Stimulated activated memory B cell treated with anti-CD40 and anti-IgM and Interleukin-4, amounts not matched to agents 10 μg/mL and 1 μg/mL and 100 μg/mL, for 72 hours (primary cell): Measurements from ENCODE around the gene NDRG2.

Experiments
- ATAC-seq: fragments of 150-1000 bp; cut with Tn5 transposase; 2 replicates; pipeline ENCODE4 v1.10.0; 2021
- H3K27ac Mint-ChIP-seq: one replicate; pipeline ENCODE4 v1.8.0; 2022; ENCODE audit warnings: mild to moderate bottlenecking, mixed read lengths
- H3K27me3 Mint-ChIP-seq: one replicate; pipeline ENCODE4 v1.8.0; 2022; ENCODE audit warnings: mixed read lengths
- H3K36me3 Mint-ChIP-seq: one replicate; pipeline ENCODE4 v1.8.0; 2022; ENCODE audit warnings: mixed read lengths
- H3K4me1 Mint-ChIP-seq: one replicate; pipeline ENCODE4 v1.8.0; 2022; ENCODE audit warnings: mixed read lengths
- H3K4me3 Mint-ChIP-seq: one replicate; pipeline ENCODE4 v1.8.0; 2022; ENCODE audit warnings: mild to moderate bottlenecking, moderate library complexity, mixed read lengths
- H3K9me3 Mint-ChIP-seq: one replicate; pipeline ENCODE4 v1.8.0; 2022; ENCODE audit warnings: mixed read lengths

NDRG2 gene

DNA sequence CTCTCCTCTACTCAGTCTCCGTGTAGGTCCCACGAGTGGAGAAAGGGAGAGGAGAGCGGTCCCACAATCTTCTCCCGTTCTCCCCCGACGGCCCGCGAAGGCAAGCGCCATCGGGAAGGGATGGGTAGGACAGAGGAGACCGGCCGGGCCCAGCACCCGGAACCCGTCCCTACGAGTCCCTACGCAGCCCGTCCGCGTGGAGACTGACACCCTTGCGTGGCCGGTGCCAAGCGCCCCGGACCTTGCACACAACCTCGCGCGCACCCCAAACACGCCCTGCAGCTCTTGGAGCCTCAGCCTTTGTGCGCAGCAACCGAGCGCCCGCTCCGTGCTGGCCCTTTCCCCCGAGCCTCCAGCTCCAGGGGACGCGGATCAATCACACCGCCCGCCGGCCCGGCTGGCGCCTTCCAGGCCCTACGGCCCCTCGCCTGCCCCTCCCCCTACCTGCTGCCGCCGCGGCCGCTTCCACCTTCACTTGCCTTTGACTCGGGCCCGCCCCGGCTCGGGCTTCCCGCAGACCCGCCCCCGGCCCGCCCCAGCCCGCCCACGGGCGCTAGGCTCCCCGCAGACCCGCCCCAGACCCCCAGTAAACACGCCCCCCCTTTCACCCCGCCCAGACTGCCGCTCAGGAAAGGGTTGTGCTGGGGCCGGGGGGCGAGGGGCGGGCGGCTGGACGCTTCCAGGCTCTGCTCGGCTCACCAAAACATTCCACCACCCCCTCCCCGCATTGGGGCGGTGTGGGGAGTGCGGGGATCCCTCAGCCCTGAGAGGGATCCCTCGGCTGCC lies at the start of gene NDRG2:
NDRG2 (minus strand) TSS at position 477 of the 786 bp plus-strand sequence. CDS start 1,746 bp downstream, outside the sequence.
- Mint-ChIP-seq H3K27me3 (peaks cover 11% of the 10 kb centered on the region), H3K4me3 (peak within 1 kb of the TSS; percentile 81), H3K36me3 (no peaks in the 10 kb centered on the region), H3K9me3 (no peaks in the 10 kb centered on the region), H3K4me1 (peaks cover 16% of the 10 kb centered on the region), H3K27ac (peak within 1 kb of the TSS; percentile 65)
- ATAC-seq, result peak; percentile 82

DNA sequence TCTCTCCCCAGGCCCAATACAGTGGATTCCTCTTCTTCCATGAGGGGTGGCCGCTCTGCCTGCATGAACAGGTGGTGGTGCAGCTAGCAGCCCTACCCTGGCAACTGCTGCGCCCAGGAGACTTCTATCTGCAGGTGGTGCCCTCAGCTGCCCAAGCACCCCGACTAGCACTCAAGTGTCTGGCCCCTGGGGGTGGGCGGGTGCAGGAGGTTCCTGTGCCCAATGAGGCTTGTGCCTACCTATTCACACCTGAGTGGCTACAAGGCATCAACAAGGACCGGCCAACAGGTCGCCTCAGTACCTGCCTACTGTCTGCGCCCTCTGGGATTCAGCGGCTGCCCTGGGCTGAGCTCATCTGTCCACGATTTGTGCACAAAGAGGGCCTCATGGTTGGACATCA lies 49.1 kb upstream of the NDRG2 start:
- H3K27me3 Mint-ChIP-seq, result peaks cover 46% of the 10 kb centered on the region
- no peak for ATAC-seq
- no peak overlapping the region for H3K4me3 Mint-ChIP-seq
- H3K9me3 Mint-ChIP-seq, result no peaks in the 10 kb centered on the region
- peaks cover 39% of the 10 kb centered on the region for H3K4me1 Mint-ChIP-seq
- H3K36me3 Mint-ChIP-seq, result no peaks in the 10 kb centered on the region
- H3K27ac Mint-ChIP-seq, result no peak overlapping the region

DNA sequence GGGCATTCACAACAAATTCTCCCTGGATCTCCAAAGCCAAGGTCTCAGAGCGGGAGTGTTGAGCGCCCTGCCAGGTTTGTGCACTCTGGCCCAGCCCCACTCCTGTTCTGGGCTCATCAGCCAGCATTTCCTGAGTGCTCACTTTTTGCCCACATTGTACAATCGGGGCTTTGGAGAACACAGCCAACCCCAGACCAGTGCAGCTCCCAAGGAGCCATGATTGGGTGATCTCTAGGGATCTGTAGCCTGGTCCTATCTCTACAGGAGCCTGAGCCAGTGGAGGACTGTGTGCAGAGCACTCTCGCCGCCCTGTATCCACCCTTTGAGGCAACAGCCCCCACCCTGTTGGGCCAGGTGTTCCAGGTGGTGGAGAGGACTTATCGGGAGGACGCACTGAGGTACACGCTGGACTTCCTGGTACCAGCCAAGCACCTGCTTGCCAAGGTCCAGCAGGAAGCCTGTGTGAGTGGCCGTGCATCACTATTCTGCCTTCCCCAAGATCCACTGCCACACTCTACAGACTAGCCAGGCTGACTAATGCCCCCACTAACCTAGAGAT lies 48.0 kb upstream of the NDRG2 start:
- Mint-ChIP-seq H3K4me3 (no peak overlapping the region), H3K36me3 (no peaks in the 10 kb centered on the region), H3K4me1 (peaks cover 48% of the 10 kb centered on the region), H3K27ac (no peak overlapping the region), H3K9me3 (no peaks in the 10 kb centered on the region), H3K27me3 (peaks cover 54% of the 10 kb centered on the region)
- no peak for ATAC-seq

- H3K4me3 Mint-ChIP-seq, result peak overlapping the region; percentile 77
- H3K27me3 Mint-ChIP-seq, result peaks cover 54% of the 10 kb centered on the region
- peak overlapping the region; percentile 13 for H3K27ac Mint-ChIP-seq
- H3K4me1 Mint-ChIP-seq, result peaks cover 42% of the 10 kb centered on the region
- no peaks in the 10 kb centered on the region for H3K9me3 Mint-ChIP-seq
- no peak for ATAC-seq
- no peaks in the 10 kb centered on the region for H3K36me3 Mint-ChIP-seq
These were observed 47.2 kb upstream of the NDRG2 start for GRCh38 chr14:21072031-21072473.

GRCh38 chr14:21071225-21072030 lies 46.6 kb upstream of the NDRG2 start:
- Mint-ChIP-seq H3K9me3 (no peaks in the 10 kb centered on the region), H3K36me3 (no peaks in the 10 kb centered on the region), H3K4me1 (peaks cover 42% of the 10 kb centered on the region), H3K27ac (peak overlapping the region; percentile 13), H3K4me3 (peak overlapping the region; percentile 77), H3K27me3 (peaks cover 57% of the 10 kb centered on the region)
- ATAC-seq, result peak; percentile 83

DNA sequence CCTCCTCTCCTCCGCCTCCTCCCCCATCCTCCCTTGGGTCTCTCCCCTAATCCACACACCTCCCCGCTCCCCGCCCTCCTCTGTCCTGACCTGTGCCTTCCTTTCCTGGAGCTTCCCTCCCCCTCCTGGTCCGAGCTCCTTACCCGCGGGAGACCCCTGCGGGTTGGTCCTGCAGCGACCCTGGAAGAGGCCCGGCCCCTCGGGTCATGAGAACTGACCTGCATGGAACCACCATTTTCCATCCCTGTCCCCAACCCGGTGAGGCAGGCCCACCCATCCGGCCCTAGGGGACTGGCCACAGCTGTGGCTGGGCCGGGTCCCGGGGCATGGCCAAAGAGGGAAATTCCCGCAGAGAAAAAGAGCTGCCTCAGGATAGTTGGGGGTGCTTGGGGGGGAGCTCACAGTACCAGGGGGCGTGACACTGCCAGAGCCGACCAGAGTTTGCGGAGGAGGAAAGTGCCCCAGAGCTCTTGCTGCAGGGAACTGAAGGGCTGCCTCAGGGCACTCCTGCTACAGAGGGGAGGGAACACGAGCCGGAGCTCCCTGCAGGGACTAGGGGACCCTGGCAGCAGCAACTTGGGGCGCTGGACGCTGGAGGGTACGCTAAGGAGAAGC lies 45.9 kb upstream of the NDRG2 start:
- Mint-ChIP-seq H3K27me3 (peaks cover 57% of the 10 kb centered on the region), H3K27ac (peak overlapping the region; percentile 13), H3K4me1 (peaks cover 42% of the 10 kb centered on the region), H3K36me3 (no peaks in the 10 kb centered on the region), H3K4me3 (peak overlapping the region; percentile 77), H3K9me3 (no peaks in the 10 kb centered on the region)
- ATAC-seq, result peak; percentile 54

- peaks cover 59% of the 10 kb centered on the region for H3K27me3 Mint-ChIP-seq
- no peaks in the 10 kb centered on the region for H3K9me3 Mint-ChIP-seq
- H3K36me3 Mint-ChIP-seq, result no peaks in the 10 kb centered on the region
- H3K27ac Mint-ChIP-seq, result peak within 1 kb of the TSS; percentile 60
- ATAC-seq, result peak; percentile 19
- peaks cover 42% of the 10 kb centered on the region for H3K4me1 Mint-ChIP-seq
- peak within 1 kb of the TSS; percentile 80 for H3K4me3 Mint-ChIP-seq
These were observed 45.3 kb upstream of the NDRG2 start, which contains the start of gene ARHGEF40 for GRCh38 chr14:21070083-21070609. TSS of gene ARHGEF40 (plus strand) at chr14:21070304. CDS start at chr14:21070397, 93 bp downstream.

GRCh38 chr14:21069388-21070082 lies 44.7 kb upstream of the NDRG2 start:
- no peaks in the 10 kb centered on the region for H3K36me3 Mint-ChIP-seq
- peak overlapping the region; percentile 80 for H3K4me3 Mint-ChIP-seq
- H3K27ac Mint-ChIP-seq, result peak overlapping the region; percentile 60
- ATAC-seq, result no peak
- H3K9me3 Mint-ChIP-seq, result no peaks in the 10 kb centered on the region
- H3K27me3 Mint-ChIP-seq, result peaks cover 58% of the 10 kb centered on the region
- H3K4me1 Mint-ChIP-seq, result peaks cover 42% of the 10 kb centered on the region

DNA sequence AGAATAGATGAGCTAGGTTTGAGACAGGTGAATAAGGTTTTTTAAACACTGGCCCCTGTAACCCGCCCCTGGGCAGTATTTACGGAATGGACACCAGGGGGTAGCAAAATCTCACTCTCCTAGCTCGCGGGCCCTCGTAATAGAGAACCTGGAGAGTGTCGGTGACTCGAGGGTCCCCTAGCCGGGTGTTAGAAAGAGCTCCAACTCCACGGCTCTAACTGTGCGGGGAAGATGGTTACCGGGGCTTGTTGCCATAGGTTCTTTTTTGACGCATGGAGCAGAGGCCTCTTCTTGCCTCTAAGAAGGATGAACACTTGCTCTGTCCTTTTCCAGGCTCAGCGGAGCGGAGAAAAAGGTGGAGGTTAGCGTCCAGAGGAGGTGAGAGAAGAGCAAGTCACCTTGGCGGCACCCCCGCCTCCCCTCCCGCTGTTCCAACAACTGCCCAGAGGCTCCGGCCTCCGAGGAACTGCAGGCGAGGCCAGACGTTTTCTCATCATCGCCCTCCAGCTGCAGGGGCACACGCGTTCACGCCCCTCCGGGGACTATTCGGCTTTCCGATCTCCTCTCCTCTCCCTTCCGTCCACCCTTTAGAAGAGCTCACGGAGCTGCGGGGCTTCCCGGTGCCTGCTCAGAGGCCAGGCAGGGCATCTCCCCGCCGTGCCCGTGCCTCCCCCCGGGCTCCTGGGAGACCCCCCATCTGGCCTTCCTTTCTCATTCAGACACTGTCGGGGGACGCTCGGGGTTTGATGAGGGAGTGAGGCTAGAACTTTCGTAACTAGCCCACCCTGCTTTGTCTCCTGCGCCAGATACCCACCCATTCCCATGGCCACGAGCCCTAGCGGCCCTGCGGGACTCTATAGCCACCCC lies 43.9 kb upstream of the NDRG2 start:
- ATAC-seq, result peak; percentile 61
- H3K36me3 Mint-ChIP-seq, result no peaks in the 10 kb centered on the region
- peaks cover 54% of the 10 kb centered on the region for H3K27me3 Mint-ChIP-seq
- peak overlapping the region; percentile 80 for H3K4me3 Mint-ChIP-seq
- peak overlapping the region; percentile 60 for H3K27ac Mint-ChIP-seq
- H3K9me3 Mint-ChIP-seq, result no peaks in the 10 kb centered on the region
- H3K4me1 Mint-ChIP-seq, result peaks cover 42% of the 10 kb centered on the region

- no peak for ATAC-seq
- H3K9me3 Mint-ChIP-seq, result no peaks in the 10 kb centered on the region
- H3K4me3 Mint-ChIP-seq, result no peak overlapping the region
- H3K27ac Mint-ChIP-seq, result no peak overlapping the region
- peaks cover 62% of the 10 kb centered on the region for H3K27me3 Mint-ChIP-seq
- H3K36me3 Mint-ChIP-seq, result no peaks in the 10 kb centered on the region
- H3K4me1 Mint-ChIP-seq, result peaks cover 35% of the 10 kb centered on the region
These were observed 42.1 kb upstream of the NDRG2 start for GRCh38 chr14:21066882-21067502.

DNA sequence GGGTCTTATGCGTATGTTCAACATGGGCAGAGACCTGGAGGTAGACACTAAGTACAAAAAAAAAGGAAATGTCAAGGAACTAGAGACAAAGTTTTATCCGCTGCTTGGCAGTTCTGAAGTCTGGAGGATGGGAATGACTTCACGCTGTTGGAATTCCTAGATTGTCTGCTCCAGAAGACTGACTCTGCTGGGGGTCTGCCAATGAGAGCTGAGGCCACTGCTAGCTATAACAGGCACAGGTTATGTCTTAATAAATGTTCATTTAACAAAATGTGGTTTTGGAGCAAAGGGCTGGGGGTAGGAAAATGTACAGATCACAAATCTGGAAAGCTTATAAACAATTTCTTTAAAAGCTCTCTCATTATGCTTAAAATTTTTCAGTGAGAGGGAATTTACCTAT lies 38.6 kb upstream of the NDRG2 start:
- Mint-ChIP-seq H3K9me3 (no peaks in the 10 kb centered on the region), H3K27me3 (peaks cover 70% of the 10 kb centered on the region), H3K36me3 (no peaks in the 10 kb centered on the region), H3K4me1 (peaks cover 4% of the 10 kb centered on the region), H3K4me3 (no peak overlapping the region), H3K27ac (no peak overlapping the region)
- no peak for ATAC-seq

DNA sequence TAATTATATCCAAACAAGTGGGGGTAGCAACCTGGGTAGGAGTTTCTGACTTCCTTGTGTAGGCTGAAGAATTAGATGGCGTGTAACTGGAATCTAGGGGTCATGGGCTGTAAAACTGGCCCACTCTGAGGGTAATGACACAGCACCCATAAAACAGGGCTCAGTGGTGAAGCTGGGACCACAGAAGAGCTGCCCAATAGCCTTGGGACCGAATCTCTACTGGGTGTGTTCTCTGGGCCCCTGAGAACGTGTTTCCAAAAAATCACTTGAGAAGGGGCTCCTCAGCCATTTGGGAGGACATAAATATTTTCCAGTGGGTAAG lies 36.4 kb upstream of the NDRG2 start:
- Mint-ChIP-seq H3K9me3 (no peaks in the 10 kb centered on the region), H3K36me3 (no peaks in the 10 kb centered on the region), H3K4me1 (no peaks in the 10 kb centered on the region), H3K27ac (no peak overlapping the region), H3K27me3 (peaks cover 66% of the 10 kb centered on the region), H3K4me3 (no peak overlapping the region)
- ATAC-seq, result no peak

- Mint-ChIP-seq H3K27ac (no peak overlapping the region), H3K9me3 (no peaks in the 10 kb centered on the region), H3K4me1 (no peaks in the 10 kb centered on the region), H3K36me3 (no peaks in the 10 kb centered on the region), H3K27me3 (peaks cover 61% of the 10 kb centered on the region), H3K4me3 (no peak overlapping the region)
- no peak for ATAC-seq
These were observed 35.9 kb upstream of the NDRG2 start for GRCh38 chr14:21060614-21061346.
